ENCODE measurements around the gene EEF2K. TPM values are rescaled to one million over a fixed set of nuclear protein-coding genes. Genes with fewer than 3 reads are reported as not detected.
A peak's percentile ranks its signal among the peaks of the same experiment; 100 is the strongest.

Gene EEF2K
- total and polyA plus RNA-seq, 2 of the 13 experiments (the other 11 are each of a cell fraction or from before 2014, with no cell fraction given) = 22.0 to 23.8 TPM

DNA sequence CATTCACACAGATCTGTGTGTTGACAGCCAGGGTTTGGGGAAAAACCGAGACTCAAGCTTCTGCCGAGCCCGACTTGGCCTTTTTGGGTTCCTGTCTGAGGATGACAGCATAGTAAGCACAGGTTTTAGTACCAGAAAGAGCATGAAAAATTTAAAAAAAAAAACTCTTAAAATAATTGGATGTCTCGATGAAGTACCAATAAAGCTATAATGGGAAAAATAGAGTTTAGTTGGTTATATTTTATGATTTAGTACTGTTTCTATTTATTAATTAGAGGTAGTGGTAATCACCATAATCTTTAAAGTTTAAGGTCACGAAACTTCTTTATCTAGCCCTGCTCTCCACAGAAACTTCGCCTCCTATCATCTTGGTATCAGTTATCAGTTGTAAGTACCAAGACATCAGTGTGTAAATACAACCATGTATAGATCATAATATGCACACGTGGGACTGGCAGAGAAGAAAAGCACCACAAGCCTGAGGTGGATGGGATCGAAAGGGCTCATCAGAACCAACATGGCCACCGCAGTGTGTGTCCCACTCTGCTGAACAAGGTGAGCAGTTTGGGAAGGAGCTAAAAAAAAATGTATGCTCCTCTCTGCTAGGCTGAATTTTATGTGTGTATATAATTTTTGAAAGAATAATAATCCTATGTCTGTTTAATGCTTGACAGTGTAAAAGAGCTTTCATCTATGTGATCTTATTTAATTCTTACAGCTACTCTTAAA is 14.4 kb upstream of the EEF2K start (continued):
- TF ChIP-seq ZNF44 (CRISPR knock-in tag; IDR thresholded peaks at IDR 0.05) = no peak
- TF ChIP-seq TEAD3 (CRISPR knock-in tag; optimal IDR thresholded peaks at IDR 0.05; ENCODE audit: borderline replicate concordance) = no peak
- TF ChIP-seq ATF4 (CRISPR knock-in tag; IDR thresholded peaks at IDR 0.05) = peak in 1 of 2 experiments; percentile 5; a peak in 1 of 4 replicates
- no peak for TF ChIP-seq EEA1 (CRISPR knock-in tag; IDR thresholded peaks at IDR 0.05; ENCODE audit: borderline replicate concordance)
- no peak for TF ChIP-seq NR2F6 (IDR thresholded peaks at IDR 0.05)
- TF ChIP-seq NR2F6 (CRISPR knock-in tag; IDR thresholded peaks at IDR 0.05) = no peak
- no peak for TF ChIP-seq ZNF451 (CRISPR knock-in tag; IDR thresholded peaks at IDR 0.05)
- no peak for TF ChIP-seq KLF12 (CRISPR knock-in tag; IDR thresholded peaks at IDR 0.05; ENCODE audit: borderline replicate concordance)
- no peak for TF ChIP-seq ZNF577 (CRISPR knock-in tag; IDR thresholded peaks at IDR 0.05; ENCODE audit: borderline replicate concordance, low read depth)
- no peak for TF ChIP-seq DZIP1 (CRISPR knock-in tag; IDR thresholded peaks at IDR 0.05)
- no peak for TF ChIP-seq BORCS8-MEF2B (CRISPR knock-in tag; IDR thresholded peaks at IDR 0.05)
- no peak for TF ChIP-seq TIGD3 (CRISPR knock-in tag; IDR thresholded peaks at IDR 0.05; ENCODE audit: borderline replicate concordance)
- no peak for TF ChIP-seq ZNF224 (CRISPR knock-in tag; IDR thresholded peaks at IDR 0.05)
- TF ChIP-seq, protein P1, sequence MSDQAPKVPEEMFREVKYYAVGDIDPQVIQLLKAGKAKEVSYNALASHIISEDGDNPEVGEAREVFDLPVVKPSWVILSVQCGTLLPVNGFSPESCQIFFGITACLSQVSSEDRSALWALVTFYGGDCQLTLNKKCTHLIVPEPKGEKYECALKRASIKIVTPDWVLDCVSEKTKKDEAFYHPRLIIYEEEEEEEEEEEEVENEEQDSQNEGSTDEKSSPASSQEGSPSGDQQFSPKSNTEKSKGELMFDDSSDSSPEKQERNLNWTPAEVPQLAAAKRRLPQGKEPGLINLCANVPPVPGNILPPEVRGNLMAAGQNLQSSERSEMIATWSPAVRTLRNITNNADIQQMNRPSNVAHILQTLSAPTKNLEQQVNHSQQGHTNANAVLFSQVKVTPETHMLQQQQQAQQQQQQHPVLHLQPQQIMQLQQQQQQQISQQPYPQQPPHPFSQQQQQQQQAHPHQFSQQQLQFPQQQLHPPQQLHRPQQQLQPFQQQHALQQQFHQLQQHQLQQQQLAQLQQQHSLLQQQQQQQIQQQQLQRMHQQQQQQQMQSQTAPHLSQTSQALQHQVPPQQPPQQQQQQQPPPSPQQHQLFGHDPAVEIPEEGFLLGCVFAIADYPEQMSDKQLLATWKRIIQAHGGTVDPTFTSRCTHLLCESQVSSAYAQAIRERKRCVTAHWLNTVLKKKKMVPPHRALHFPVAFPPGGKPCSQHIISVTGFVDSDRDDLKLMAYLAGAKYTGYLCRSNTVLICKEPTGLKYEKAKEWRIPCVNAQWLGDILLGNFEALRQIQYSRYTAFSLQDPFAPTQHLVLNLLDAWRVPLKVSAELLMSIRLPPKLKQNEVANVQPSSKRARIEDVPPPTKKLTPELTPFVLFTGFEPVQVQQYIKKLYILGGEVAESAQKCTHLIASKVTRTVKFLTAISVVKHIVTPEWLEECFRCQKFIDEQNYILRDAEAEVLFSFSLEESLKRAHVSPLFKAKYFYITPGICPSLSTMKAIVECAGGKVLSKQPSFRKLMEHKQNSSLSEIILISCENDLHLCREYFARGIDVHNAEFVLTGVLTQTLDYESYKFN (CRISPR knock-in tag; conservative IDR thresholded peaks at IDR 0.05) = no peak; the same call in 1 of the 2 replicates
- no peak for TF ChIP-seq CBFB (CRISPR knock-in tag; IDR thresholded peaks at IDR 0.05)
- no peak for TF ChIP-seq HNF4A (CRISPR knock-in tag; IDR thresholded peaks at IDR 0.05)
- no peak for TF ChIP-seq ZBTB34 (CRISPR knock-in tag; IDR thresholded peaks at IDR 0.05)

All from HepG2 (cell line).